ENCODE data around the gene TSC2.

GRCh38 chr16:2092866-2093265, 45.1 kb downstream of the TSC2 start:
- TF ChIP-seq CTCF (conservative IDR thresholded peaks at IDR 0.05): no peak
- TF ChIP-seq EZH2 (IDR thresholded peaks at IDR 0.05; ENCODE audit: low read depth): no peak
